Skeletal muscle tissue (tissue), 4 donors: ENCODE results near the gene LAMC1. TPM values are rescaled to one million over a fixed set of nuclear protein-coding genes. Genes with fewer than 3 reads are reported as not detected.
A peak's percentile ranks its signal among the peaks of the same experiment; 100 is the strongest.

Source experiments
- H3K27ac ChIP-seq: one replicate; pipeline ENCODE4 v1.7.0; 2013; ENCODE audit warnings: mild to moderate bottlenecking, low read depth, low read length, inconsistent platforms
- H3K27me3 ChIP-seq, 3 donors: one replicate each; pipeline ENCODE4 v1.7.0; 2013; ENCODE audit warnings: low read length in 3 of 3; ENCODE audit not compliant: control insufficient read depth in 3 of 3, insufficient read depth in 3 of 3
- H3K36me3 ChIP-seq, 3 donors: one replicate each; pipeline ENCODE4 v1.7.0; 2013; ENCODE audit warnings: low read length in 3 of 3; ENCODE audit not compliant: control insufficient read depth in 3 of 3, insufficient read depth in 3 of 3
- H3K4me1 ChIP-seq, 3 donors: one replicate each; pipeline ENCODE4 v1.7.0; 2013; ENCODE audit warnings: low read length in 3 of 3, mild to moderate bottlenecking in 3 of 3; ENCODE audit not compliant: control insufficient read depth in 3 of 3, insufficient read depth in 3 of 3
- H3K4me3 ChIP-seq, 3 donors: one replicate each; pipeline ENCODE4 v1.7.0; 2013; ENCODE audit warnings: low read length in 3 of 3
- H3K9ac ChIP-seq, 3 donors: one replicate each; pipeline ENCODE4 v1.7.0; 2013; ENCODE audit warnings: low read length in 3 of 3, mild to moderate bottlenecking in 3 of 3, moderate library complexity in 2 of 3, low read depth in 1 of 3
- H3K9me3 ChIP-seq, 3 donors: one replicate each; pipeline ENCODE4 v1.7.0; 2013; ENCODE audit warnings: low read length in 3 of 3; ENCODE audit not compliant: control insufficient read depth in 3 of 3
- total RNA-seq: library from RNA; depleted of rRNA; stranded (reverse); fragments of >200 nt; gene quantifications from one replicate; pipeline ENCODE4 v1.2.3, GENCODE V29; 2014
- donor health status: Osteomylitis.

The LAMC1 gene
- total RNA-seq, 1 donor from 2014 or later: 289 TPM

- no peaks in the 10 kb centered on the region for H3K36me3 ChIP-seq
- H3K9ac ChIP-seq: no peak overlapping the region
- no peaks in the 10 kb centered on the region for H3K27me3 ChIP-seq
- no peaks in the 10 kb centered on the region for H3K9me3 ChIP-seq
- no peak overlapping the region for H3K4me3 ChIP-seq
- H3K27ac ChIP-seq: peak overlapping the region; percentile 49
- H3K4me1 ChIP-seq: peaks cover 22 to 49% (median 30%) of the 10 kb centered on the region in 3 donors
These were observed 17.3 kb downstream of the LAMC1 start for GRCh38 chr1:183040547-183040971.

GRCh38 chr1:183043254-183043653, 20.0 kb downstream of the LAMC1 start:
- peak overlapping the region in 1 of 3 donors; percentile 7 for H3K9ac ChIP-seq
- no peak overlapping the region for H3K27ac ChIP-seq

GRCh38 chr1:183043872-183044854, 20.9 kb downstream of the LAMC1 start:
- Histone ChIP-seq H3K9ac (peak overlapping the region in 1 of 3 donors; percentile 48), H3K27ac (peak overlapping the region; percentile 9), H3K27me3 (no peaks in the 10 kb centered on the region), H3K4me3 (no peak overlapping the region), H3K36me3 (no peaks in the 10 kb centered on the region), H3K9me3 (no peaks in the 10 kb centered on the region), H3K4me1 (peaks cover 17 to 57% (median 34%) of the 10 kb centered on the region in 3 donors)

More at GRCh38 chr1:183043254-183043653, 20.0 kb downstream of the LAMC1 start:
- Histone ChIP-seq H3K4me3 (no peak overlapping the region), H3K36me3 (no peaks in the 10 kb centered on the region), H3K4me1 (peaks cover 18 to 53% (median 31%) of the 10 kb centered on the region in 3 donors), H3K27me3 (no peaks in the 10 kb centered on the region), H3K9me3 (no peaks in the 10 kb centered on the region)

- H3K36me3 ChIP-seq: no peaks in the 10 kb centered on the region
- peaks cover 12 to 51% (median 29%) of the 10 kb centered on the region in 3 donors for H3K4me1 ChIP-seq
- H3K4me3 ChIP-seq: peak overlapping the region in 1 of 3 donors; percentile 1
- H3K9me3 ChIP-seq: no peaks in the 10 kb centered on the region
- no peaks in the 10 kb centered on the region for H3K27me3 ChIP-seq
- H3K9ac ChIP-seq: peak overlapping the region in 1 of 3 donors; percentile 48
- H3K27ac ChIP-seq: peak overlapping the region; percentile 9
These were observed 21.9 kb downstream of the LAMC1 start for GRCh38 chr1:183044893-183045649.

GRCh38 chr1:183048087-183049085, 25.2 kb downstream of the LAMC1 start:
- no peaks in the 10 kb centered on the region for H3K9me3 ChIP-seq
- no peak overlapping the region for H3K27ac ChIP-seq
- peaks cover 19 to 37% (median 19%) of the 10 kb centered on the region in 3 donors for H3K4me1 ChIP-seq
- no peaks in the 10 kb centered on the region for H3K36me3 ChIP-seq
- no peak overlapping the region for H3K9ac ChIP-seq
- H3K4me3 ChIP-seq: no peak overlapping the region
- no peaks in the 10 kb centered on the region for H3K27me3 ChIP-seq

- H3K36me3 ChIP-seq: no peaks in the 10 kb centered on the region
- H3K27ac ChIP-seq: no peak overlapping the region
- H3K9me3 ChIP-seq: no peaks in the 10 kb centered on the region
- H3K9ac ChIP-seq: no peak overlapping the region
- H3K4me3 ChIP-seq: no peak overlapping the region
- H3K27me3 ChIP-seq: no peaks in the 10 kb centered on the region
- H3K4me1 ChIP-seq: peaks cover 17 to 27% (median 19%) of the 10 kb centered on the region in 3 donors
These were observed 28.3 kb downstream of the LAMC1 start for GRCh38 chr1:183051546-183051945.

- H3K4me3 ChIP-seq: no peak overlapping the region
- H3K27ac ChIP-seq: no peak overlapping the region
- peaks cover 17 to 28% (median 19%) of the 10 kb centered on the region in 3 donors for H3K4me1 ChIP-seq
- H3K9ac ChIP-seq: no peak overlapping the region
- no peaks in the 10 kb centered on the region for H3K27me3 ChIP-seq
- no peaks in the 10 kb centered on the region for H3K36me3 ChIP-seq
- no peaks in the 10 kb centered on the region for H3K9me3 ChIP-seq
These were observed 29.6 kb downstream of the LAMC1 start for GRCh38 chr1:183052861-183053260.

GRCh38 chr1:183058851-183059502, 35.8 kb downstream of the LAMC1 start:
- Histone ChIP-seq H3K9ac (no peak overlapping the region), H3K9me3 (no peaks in the 10 kb centered on the region), H3K27ac (no peak overlapping the region), H3K36me3 (no peaks in the 10 kb centered on the region), H3K27me3 (no peaks in the 10 kb centered on the region), H3K4me3 (no peak overlapping the region), H3K4me1 (peaks cover 9 to 33% (median 27%) of the 10 kb centered on the region in 3 donors)

GRCh38 chr1:183061194-183061593, 38.0 kb downstream of the LAMC1 start:
- no peaks in the 10 kb centered on the region for H3K9me3 ChIP-seq
- H3K27ac ChIP-seq: peak overlapping the region; percentile 26
- H3K4me3 ChIP-seq: no peak overlapping the region
- no peaks in the 10 kb centered on the region for H3K36me3 ChIP-seq
- H3K9ac ChIP-seq: no peak overlapping the region
- H3K4me1 ChIP-seq: peaks cover 9 to 31% (median 25%) of the 10 kb centered on the region in 3 donors
- H3K27me3 ChIP-seq: no peaks in the 10 kb centered on the region
